Measurements from ENCODE around the gene SEZ6L2.
"Not testable (repeated sequence)": the region's sequence is repeated elsewhere in the genome, so short reads cannot be mapped to it uniquely, and the experiment has no call there.

SEZ6L2 gene

DNA sequence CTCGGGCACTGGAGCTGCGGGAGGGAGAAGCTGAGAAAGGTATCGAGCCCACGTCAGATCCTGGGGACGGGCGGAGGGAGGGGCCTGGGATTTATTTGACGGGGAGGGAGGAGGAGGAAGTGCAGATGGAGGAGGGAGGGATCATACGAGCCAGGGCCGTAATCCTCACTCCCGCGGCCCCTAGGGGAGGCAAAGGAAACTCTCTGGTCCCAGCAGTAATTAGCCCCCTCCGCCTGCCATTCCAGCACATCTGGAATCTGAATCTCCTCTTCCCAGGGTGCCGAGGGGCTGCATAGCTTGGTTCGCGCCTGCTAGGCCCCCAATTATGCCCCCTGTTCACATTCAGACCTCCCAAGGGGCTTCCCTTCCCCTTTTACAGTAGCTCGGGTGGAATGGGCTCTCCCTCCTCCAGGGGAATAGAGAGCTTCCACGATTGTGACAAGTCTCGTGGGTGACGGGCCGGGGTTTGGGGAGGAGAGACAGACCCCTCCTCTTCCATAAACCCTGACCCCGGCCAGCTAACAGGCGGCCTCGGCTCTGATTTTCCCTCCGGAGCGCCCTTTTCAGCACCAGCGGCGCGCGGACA is at the start of gene SEZ6L2:
Gene SEZ6L2, minus strand, starts transcription at position 35 of the 586 bp plus-strand sequence. CDS start 531 bp downstream, outside the sequence.
- DNase-seq = no peak

DNA sequence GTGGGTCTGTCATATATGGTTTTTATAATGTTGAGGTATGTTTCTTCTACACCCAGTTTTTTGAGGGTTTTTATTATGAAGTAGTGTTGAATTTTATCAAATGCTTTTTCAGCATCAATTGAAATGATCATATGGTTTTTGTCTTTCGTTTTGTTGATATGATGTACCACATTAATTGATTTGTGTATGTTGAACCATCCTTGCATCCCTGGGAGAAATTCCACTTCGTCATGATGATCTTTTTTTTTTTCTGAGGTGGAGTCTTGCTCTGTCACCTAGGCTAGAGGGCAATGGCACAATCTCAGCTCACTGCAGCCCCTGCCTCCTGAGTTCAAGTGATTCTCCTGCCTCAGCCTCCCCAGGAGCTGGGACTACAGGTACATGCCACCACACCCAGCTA is 48.5 kb upstream of the SEZ6L2 start:
- no peak for DNase-seq

DNA sequence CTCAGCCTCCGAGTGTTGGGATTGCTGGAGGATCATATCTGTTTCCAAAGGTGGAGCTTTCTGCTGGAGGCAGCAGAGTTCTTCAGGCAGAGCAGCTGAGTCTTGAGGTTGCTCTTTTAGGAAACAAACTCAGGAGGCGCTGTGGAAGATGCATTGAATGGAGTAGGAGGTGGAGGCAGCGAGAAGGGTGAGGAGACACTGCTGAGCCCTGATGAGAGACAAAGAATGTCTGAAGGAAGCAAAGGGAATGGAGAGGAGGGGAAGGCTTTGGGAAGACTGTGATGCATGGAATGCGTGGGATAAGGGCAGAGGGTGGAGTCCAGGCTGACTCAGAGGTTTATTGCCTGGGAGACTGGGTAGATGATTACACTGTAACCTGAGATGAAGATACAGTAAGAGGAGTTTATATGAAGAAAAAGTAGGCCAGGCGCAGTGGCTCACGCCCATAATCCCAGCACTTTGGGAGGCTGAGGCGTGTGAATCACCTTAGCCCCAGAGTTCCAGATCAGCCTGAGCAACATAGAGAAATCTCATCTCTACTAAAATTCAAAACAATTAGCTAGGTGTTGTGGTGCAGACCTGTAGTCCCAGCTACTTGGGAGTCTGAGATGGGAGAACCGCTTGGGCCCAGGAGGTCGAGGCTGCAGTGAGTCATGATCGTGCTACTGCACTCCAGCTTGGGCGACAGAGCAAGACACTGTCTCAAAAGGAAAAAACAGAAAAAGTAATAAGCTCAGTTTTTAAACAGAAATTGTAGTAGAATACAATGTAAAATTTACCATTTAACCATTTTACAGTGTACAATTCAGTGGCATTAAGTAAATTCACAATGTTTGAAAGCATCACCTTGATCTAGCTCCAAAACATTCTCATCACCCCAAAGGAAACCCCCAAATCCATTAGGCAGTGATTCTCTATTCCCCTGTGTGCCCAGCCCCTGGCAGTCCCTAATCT is 44.8 kb upstream of the SEZ6L2 start:
- DNase-seq = no peak

DNA sequence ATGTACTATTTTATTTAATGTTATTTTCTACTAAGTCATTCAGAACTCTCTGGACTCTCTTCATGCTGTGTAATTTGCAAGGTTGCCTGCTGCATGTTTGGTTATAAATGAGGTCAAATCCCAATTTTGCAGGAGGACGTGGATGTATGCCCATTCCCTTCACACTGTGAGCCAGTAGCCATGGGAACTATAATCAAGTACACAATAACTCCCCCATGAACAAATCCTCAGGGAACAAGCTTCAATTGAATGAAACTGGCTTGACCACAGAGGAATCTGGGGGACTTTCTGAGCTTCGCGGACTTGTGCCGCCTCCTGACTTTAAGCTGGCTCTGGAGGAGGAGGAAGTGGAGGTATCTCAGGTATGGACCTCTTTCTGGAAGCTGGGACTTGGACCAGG is 41.3 kb upstream of the SEZ6L2 start:
- DNase-seq = no peak

DNA sequence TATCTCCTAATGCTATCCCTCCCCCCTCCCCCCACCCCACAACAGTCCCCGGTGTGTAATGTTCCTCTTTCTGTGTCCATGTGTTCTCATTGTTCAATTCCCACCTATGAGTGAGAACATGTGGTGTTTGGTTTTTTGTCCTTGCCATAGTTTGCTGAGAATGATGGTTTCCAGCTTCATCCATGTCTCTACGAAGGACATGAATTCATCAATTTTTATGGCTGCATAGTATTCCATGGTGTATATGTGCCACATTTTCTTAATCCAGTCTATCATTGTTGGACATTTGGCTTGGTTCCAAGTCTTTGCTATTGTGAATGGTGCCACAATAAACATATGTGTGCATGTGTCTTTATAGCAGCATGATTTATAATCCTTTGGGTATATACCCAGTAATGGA is 32.4 kb upstream of the SEZ6L2 start:
- DNase-seq = not testable (repeated sequence)

DNA sequence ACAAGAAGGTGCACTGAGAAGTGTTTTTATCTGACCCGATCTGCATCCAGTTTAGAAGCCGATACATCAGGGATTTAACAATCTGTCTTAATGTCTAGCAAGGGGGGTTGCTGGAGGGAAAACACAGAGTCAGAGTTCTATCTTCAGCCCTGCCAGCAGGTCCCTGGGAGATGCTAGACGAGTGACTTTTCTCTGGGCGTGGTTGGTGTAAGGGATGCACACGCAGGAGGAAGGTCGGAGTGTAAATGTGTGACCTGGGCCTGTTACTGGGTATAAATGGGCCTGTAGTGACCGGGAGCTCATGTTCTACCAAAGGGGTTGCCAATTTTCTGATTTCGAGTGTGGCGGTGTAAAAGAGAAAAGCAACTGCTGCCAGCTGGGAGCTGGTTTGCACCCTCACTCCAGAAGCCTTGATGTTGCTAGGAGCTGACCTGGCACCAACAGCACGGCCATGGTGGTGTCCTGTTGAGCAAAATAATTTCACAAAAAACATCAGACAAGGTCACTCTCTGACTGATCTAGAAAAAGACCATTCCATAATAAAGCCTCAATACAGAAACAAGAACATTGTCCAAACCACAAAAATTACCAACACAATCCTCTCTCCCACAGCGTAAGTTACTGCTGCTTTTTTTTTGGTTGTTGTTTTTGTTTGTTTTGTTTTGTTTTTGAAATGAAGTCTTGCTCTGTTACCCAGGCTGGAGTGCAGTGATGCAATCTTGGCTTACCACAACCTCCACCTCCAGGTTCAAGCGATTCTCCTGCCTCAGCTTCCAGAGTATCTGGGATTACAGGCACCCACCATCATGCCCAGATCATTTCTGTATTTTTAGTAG is 27.9 kb upstream of the SEZ6L2 start:
- no peak for DNase-seq

DNA sequence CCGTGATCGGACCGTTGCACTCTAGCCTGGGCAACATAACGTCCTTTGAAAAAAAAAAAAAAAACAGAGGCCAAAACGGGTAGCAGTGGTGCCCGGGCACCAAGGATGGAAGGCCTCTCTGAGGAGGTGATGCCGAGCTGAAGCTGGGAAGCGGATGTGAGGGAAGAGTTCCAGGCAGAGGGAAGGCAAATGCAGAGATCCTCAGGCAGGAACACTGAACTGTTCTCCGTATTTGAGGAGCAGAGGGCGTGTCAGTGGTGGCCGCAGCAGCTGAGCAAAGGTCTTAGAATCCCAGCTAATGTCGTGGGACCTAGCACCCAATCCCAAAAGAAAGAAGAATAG is 27.3 kb upstream of the SEZ6L2 start:
- DNase-seq = no peak

DNA sequence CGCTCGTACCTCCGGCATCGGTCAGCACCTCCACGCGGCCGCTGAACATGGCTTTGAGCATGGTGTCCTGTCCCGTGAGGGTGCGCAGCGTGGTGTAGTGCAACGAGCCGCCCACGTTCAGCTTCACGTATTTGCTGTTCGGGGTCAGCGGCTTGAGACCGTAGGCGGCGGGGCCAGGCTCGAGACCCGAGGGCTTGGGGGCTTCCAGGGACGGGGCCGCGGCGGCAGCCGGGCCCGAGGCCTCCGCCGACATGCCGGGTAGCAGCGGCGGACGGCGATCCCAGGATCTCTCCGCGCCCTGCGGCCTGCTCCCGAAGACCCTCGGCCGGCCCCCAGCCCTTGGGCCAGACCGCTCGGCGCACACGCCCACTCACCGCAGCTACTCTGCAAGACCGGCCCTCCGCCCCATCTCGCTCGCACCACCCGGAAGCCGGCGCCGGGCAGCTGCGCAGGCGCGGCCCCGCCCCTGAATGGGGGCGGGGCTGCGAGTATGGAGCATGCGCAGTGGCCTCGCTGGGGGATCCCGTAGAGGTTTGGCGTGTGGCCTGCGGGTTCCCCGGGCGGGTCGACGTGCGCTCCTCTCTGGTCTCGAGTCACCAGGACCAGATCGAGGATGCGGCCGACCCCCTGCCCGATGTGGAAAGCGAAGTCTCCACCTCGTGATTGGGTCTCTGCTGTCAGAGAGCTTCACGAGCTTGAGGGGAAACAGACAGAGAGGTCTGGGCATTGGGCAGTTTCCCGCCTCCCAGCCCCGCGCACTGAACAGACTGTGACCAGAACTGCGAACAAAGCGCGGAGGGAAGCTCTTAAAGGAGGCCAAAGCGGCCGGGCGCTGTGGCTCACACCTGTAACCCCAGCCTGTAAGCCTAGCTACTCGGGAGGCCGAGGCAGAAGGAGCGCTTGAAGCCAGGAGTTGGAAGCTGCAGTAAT is 26.7 kb upstream of the SEZ6L2 start, which contains the start of gene KCTD13:
Gene KCTD13, minus strand, starts transcription at position 446 of the 930 bp plus-strand sequence. Its CDS starts 193 bp downstream, at position 253.
- peak; percentile 81 for DNase-seq

DNA sequence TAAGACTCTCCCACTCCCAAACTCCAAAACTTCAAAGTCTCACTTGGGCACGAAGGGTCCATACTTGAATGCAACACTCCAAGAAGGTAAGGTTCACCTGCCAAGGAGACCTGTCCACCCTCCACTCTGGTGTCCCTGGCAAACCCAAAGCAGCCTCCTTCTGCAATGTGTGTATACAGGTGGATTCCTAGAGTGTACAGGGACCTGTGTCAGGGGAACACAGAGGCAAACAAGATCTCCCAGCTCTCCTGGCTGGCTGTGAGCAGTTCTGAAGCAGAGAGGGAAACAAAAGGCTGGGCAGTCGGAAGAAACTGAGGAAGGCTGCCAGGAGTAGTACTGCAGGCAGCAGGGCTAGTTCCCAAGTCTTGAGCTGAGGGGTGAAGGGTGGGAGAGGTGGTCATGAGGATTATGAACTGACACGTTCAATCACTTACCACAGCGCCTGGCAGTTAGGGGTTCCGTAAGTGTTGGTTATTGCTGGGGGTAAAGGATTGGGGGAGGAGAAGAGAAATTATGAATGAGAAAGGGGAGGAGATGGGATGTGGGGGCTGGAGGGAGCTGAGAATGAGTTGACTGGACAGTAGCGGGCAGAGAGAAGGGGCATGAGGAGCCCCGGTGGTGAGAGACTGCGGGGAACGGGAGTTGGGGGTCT is 25.9 kb upstream of the SEZ6L2 start:
- DNase-seq = no peak

DNA sequence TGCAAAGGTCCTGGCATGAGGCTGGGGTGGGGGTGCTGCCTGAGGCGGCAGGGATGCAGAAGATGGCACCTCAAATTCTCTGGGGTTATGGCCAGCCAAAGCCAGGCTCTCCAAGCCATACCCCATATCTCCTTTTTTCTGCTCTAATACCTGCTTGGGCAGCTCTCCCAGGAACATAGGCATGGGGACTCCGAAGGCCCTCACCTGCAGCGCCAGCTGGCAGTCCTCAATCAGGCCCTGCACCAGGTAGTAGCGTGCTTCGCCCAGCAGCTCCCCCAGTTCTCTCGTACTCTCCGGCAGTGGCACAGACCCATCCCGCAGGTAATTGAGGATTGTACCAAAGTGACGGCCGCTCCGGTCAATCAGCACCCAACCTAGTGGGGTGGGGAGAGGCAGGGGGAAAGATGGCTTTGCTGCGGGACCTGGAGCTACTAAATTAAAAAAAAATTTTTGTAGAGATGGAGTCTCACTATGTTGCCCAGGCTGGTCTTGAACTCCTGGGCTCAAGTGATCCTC is 23.7 kb upstream of the SEZ6L2 start:
- DNase-seq = no peak

DNA sequence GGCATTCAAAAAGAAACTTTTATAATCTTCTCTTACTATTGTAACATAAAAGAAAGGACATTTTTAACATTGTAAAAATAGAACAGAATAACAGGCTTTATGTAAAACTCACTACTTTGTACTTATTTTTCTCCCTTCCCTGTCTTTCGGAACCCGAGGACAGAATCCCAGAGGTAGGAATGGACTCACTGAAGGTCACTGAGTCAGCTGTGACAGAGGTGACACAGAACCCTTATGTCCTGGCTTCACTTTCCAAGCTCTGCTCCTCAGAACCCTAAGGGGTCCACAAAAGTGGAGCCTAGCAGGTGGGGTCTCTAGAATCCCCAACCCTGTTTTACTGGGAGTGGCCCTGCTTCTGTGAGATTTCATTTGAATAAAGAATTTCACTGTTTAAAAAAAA is 23.0 kb upstream of the SEZ6L2 start:
- no peak for DNase-seq

DNA sequence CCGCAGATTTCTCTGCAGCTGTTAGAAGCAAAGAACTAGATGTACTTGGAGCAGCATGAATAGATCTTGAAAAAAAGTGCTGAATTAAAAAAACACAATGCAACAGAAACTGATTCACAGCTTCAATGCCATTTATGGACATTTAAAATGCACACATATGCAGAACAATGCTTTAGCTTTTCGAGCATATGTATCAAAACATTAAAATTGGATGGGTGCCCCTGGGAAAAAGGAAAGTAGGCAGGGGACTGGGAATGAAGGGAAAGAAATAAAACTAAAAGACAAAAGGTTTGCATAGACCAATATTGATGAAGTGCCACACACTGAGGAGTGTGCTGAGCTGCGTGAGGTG is 21.7 kb upstream of the SEZ6L2 start:
- no peak for DNase-seq

DNA sequence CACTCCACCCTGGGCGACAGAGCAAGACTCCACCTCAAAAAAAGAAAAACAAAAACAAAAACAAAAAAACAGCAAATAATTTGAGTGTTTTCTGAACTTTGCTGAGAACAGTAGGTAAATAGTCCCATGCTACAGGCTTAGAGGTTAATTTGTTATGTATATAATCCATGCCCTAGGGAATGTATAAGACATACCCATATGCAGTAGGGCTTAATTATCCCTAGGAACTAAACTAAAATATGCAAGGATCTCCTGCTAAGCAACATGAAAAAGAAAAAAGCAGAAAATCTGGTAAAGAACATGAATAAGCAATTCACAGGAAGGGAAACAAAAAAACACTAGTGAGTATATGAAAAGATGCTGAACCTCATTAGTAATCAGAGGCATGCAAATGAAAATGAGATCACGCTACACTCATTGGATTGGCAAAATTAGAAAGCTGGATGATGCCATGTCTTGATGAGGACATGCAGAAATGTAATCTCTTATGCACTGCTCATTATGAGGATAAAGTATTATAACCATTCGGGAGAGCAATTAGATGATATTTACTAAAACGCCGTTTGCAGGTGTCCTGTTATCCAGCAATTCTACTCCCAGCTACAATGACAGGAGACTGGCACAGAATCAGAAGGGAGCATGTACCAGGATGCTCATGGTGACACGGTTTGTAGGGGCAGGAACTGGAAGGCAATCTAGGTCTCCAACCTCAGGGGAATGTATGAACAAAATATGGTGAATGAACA is 21.1 kb upstream of the SEZ6L2 start:
- no peak for DNase-seq

DNA sequence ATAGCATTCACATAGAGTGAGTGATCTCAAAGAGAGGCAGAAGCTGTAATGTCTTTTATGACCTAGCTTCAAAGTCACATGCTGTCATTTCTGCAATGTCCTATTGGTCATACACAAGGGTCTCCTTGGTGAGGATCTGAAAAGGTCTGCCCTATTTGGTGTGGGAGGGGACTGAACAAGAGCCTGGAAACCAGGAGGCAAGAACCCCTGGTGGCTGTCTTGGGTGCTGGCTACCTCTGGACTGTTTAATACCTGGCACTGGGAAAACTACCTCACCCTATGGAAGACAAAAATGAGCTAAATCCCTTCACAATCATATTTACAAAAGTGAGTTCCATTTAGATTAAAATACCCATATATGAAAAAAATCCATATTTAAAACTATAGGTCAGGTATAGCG is 17.6 kb upstream of the SEZ6L2 start:
- no peak for DNase-seq

DNA sequence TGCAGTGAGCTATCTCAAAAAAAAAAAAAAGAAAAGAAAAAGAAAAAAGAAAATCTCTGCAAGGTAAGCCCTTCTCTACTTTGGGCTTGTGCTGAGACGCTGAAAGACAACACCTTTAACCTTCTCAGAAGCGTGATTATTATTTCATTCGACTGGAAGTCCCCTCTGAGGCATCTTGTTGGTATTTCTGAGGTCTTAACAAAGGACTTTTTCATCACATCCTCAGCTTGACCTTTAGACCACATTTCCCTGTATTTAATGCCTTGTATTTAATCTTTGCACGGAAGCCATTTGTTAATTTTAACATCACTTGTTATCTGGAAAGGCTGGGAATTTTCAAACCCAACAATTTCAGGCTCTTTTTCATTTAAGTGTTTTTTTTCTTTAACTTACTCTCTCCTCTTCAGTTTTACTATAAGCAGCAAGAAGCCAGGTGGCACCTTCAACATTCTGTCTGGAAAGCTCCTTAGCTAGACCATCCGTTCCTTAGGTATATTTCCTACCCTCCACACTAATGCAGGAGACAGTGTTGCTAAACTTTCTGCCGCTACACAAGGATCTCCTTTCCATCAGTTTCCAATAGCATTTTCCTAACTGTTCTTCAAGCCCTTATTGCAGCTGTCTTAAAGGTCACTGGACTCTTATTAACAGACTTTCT is 16.4 kb upstream of the SEZ6L2 start:
- no peak for DNase-seq

DNA sequence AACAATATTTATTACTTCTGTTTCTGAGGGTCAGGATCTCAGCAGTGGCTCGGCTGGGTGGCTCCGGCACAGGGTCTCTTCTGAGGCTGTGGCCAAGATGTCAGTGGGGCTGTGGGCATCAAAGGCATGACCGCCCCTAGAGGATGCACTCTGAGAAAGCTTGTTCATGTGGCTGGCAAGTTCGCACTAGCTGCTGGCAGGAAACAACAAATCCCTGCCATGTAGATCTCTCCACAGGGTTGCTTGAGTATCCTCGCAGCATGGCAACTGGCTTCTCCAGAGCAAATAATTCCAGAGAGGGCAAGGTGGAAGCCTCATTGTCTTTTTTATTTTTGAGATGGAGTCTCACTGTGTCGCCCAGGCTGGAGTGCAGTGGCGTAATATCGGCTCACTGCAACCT is 14.2 kb upstream of the SEZ6L2 start:
- DNase-seq = no peak

DNA sequence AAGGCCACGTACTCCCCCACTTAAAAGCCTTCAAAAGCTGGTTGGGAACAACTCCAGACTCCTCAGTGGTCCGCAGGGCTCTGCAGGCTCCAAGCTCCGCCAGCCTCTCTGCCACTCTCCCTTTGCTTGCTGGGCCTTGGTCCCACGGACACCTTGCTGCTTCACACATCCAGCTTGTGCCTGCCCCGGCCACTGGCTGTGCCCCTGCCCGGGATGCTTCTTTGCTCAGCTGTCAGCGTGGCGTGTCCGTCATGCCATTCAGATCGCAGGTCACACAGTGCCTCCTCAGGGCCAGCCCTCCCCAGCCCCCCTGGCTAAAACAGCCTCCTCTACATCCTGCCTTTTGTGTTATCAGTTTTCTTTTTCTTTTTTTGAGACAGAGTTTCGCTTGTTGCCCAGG is 12.7 kb upstream of the SEZ6L2 start:
- no peak for DNase-seq

DNA sequence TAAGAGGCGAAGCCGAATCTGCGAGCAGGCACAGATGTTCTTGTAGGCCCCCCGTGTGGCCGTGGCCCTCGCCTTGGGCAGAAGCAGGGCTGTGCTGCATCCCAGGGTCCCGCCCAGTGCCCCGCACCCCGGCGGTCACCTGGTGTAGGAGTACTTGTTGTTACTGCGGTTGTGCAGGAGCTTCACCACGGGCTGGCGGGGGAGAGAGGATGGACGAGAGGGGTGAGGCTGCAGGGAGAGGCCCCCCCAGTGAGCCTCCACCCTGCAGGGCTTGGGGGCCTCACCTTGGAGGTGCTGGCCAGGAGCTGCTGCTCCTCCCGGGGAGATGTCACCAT is 12.3 kb upstream of the SEZ6L2 start:
- DNase-seq = no peak

DNA sequence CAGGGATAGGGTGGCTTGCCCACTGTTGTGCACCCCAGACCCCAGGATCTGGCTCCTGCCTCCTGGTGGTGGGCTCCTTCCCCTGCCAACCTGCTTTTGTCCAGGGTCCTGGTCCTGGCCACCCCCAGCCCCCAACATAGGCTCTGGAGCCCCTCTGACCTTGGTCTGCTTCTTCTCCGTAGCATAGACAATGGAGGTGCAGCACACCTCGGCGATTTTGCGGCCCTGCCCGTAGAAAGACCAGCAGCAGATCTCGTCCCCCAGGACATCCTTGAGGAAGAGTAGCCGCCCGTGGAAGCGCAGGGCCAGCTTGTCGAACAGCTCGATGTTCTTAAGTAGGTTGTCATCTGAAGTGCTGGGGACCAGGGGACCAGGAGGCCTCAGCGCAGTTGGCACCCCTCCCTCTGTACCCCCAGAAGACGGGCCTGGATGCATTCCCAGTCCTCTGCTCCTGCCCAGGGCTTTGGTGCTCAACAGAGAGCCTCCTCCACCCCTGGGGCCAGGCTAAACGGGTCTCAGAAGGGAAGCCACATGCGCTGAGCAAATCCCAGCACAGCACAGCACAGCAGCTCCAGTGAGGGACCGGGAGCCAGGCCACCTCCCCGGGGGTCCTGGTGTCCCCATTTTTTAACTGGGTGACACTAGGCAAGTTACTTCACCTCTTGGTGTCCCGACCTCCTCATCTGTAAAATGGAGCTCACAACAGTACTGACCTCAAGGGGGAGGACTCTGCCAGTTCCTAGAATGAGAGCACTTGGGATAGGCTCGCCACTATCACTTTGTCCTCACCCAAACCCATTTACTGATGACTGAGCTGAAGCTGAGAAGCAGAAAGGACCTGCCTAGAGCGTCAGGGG is 11.7 kb upstream of the SEZ6L2 start:
- DNase-seq = no peak
